Natural killer cell (primary cell): ENCODE results near the gene CHST8. TPM values are rescaled to one million over a fixed set of nuclear protein-coding genes. Genes with fewer than 3 reads are reported as not detected.

Experiments
- ATAC-seq, 3 donors: fragments of 150-1000 bp in 2 of 3; fragments of 200-7000 bp in 1 of 3; cut with Tn5 transposase; 1 replicate in 1 of 3; 2 replicates in 2 of 3; pipeline ENCODE4 v1.10.0; 2021; ENCODE audit warnings: mild to moderate bottlenecking in 2 of 3, moderate library complexity in 2 of 3
- DNase-seq, 2 donors: peaks; one replicate each; pipeline versions ENCODE4 v3.0.0 to v3.0.0-alpha.2; 2013 to 2021; ENCODE audit warnings: mixed read lengths in 1 of 2
- H3K27ac ChIP-seq: one replicate; pipeline ENCODE4 v1.5.1; 2013; ENCODE audit warnings: mild to moderate bottlenecking, low read length
- H3K27me3 ChIP-seq: one replicate; pipeline ENCODE4 v1.6.1; 2013; ENCODE audit warnings: low read length; ENCODE audit not compliant: control insufficient read depth, insufficient read depth
- H3K36me3 ChIP-seq: one replicate; pipeline ENCODE4 v1.6.1; 2013; ENCODE audit warnings: low read length; ENCODE audit not compliant: control insufficient read depth, insufficient read depth
- H3K4me1 ChIP-seq: one replicate; pipeline ENCODE4 v1.6.1; 2013; ENCODE audit warnings: low read length; ENCODE audit not compliant: control insufficient read depth, insufficient read depth
- H3K4me3 ChIP-seq: one replicate; pipeline ENCODE4 v1.5.1; 2013; ENCODE audit warnings: low read length
- H3K9me3 ChIP-seq: one replicate; pipeline ENCODE4 v1.6.1; 2013; ENCODE audit warnings: low read length; ENCODE audit not compliant: control insufficient read depth, insufficient read depth
- H3K27ac Mint-ChIP-seq, 2 donors: one replicate each; pipeline ENCODE4 v1.8.0; 2022; ENCODE audit warnings: mild to moderate bottlenecking in 2 of 2, mixed read lengths in 2 of 2, moderate library complexity in 1 of 2
- H3K27me3 Mint-ChIP-seq, 2 donors: one replicate each; pipeline ENCODE4 v1.8.0; 2022; ENCODE audit warnings: low read depth in 2 of 2, mixed read lengths in 2 of 2
- H3K36me3 Mint-ChIP-seq: one replicate; pipeline ENCODE4 v1.8.0; 2022; ENCODE audit warnings: mixed read lengths
- H3K4me1 Mint-ChIP-seq, 2 donors: one replicate each; pipeline ENCODE4 v1.8.0; 2022; ENCODE audit warnings: mixed read lengths in 2 of 2
- H3K4me3 Mint-ChIP-seq: one replicate; pipeline ENCODE4 v1.8.0; 2022; ENCODE audit warnings: mild to moderate bottlenecking, moderate library complexity, mixed read lengths
- H3K9me3 Mint-ChIP-seq, 2 donors: one replicate each; pipeline ENCODE4 v1.8.0; 2022; ENCODE audit warnings: mixed read lengths in 2 of 2
- WGBS: methylation state at CpG from one replicate; pipeline ENCODE4 v1.1.7; 2013; ENCODE audit warnings: missing lambda C conversion rate; ENCODE audit not compliant: insufficient coverage; 5-methylcytosine and 5-hydroxymethylcytosine counted together
- intact Hi-C: fragments of 100-400 bp; cut with micrococcal nuclease; formaldehyde crosslinking; loops from one replicate; pipeline ENCODE4 v1.14.2; 2022
- total RNA-seq, 4 donors: library from RNA; stranded (reverse); fragments of 120-200 nt in 1 of 4; gene quantifications; one replicate each; pipeline versions ENCODE4 v1.2.3 to v1.2.4, GENCODE V29; 2013 to 2022
- TF ChIP-seq, protein P1 (sequence below): fragments of 200-600 bp; IDR thresholded peaks from one replicate; pipeline ENCODE4 v1.8.0; 2022; ENCODE audit warnings: antibody characterized with exemption

CHST8 gene
- total RNA-seq, 3 donors from 2014 or later (not counting 1 experiment from before 2014, with no cell fraction given), result not detected

DNA sequence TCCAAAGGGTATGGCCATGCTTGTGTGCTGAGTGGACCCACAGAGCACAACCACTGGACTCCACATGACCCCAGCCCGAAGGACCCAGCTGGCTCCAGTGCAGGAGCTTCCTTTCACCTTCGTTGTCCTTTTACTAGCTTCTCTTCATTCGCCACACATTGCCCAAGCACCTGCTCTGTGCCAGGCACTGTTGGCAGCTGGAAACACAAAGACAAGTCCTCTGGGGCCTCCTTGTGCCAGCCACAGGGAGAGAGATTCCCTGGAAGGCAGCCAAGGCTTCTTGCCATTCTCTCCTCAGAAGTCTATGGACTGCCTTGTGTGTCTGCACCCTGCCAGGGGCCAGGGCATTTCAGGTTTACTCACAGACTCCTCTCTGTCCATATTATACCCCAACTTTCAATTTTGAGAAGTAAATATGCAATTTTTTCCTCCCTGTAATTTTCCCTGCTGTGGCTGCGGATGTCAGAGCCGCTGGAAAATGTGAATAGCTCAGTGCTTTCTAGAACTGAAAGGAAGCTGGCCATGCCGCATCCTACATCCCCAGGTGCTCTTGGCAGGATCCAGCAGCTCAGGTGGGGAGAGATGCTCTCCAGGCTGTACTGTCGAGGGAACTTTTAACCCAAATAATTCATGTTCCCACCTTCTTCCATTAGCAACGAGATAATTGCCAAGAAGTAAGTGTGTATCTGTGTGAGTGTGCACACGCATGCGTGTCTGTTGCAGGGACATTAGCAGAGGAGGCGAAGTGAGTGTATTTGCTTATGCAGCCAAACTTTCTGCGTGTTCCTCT, 57.2 kb downstream of the CHST8 start:
- TF ChIP-seq, protein P1, sequence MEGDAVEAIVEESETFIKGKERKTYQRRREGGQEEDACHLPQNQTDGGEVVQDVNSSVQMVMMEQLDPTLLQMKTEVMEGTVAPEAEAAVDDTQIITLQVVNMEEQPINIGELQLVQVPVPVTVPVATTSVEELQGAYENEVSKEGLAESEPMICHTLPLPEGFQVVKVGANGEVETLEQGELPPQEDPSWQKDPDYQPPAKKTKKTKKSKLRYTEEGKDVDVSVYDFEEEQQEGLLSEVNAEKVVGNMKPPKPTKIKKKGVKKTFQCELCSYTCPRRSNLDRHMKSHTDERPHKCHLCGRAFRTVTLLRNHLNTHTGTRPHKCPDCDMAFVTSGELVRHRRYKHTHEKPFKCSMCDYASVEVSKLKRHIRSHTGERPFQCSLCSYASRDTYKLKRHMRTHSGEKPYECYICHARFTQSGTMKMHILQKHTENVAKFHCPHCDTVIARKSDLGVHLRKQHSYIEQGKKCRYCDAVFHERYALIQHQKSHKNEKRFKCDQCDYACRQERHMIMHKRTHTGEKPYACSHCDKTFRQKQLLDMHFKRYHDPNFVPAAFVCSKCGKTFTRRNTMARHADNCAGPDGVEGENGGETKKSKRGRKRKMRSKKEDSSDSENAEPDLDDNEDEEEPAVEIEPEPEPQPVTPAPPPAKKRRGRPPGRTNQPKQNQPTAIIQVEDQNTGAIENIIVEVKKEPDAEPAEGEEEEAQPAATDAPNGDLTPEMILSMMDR, result no peak
- no peaks in the 10 kb centered on the region for H3K36me3 ChIP-seq
- DNase-seq, result no peak
- H3K9me3 Mint-ChIP-seq, result no peaks in the 10 kb centered on the region
- peaks cover 0 to 3% of the 10 kb centered on the region in 2 donors for H3K4me1 Mint-ChIP-seq
- H3K9me3 ChIP-seq, result no peaks in the 10 kb centered on the region
- H3K27me3 ChIP-seq, result no peaks in the 10 kb centered on the region
- H3K4me3 ChIP-seq, result no peak overlapping the region
- H3K27ac Mint-ChIP-seq, result no peak overlapping the region
- no peak overlapping the region for H3K27ac ChIP-seq
- ATAC-seq, result no peak
- no peaks in the 10 kb centered on the region for H3K36me3 Mint-ChIP-seq
- no peak overlapping the region for H3K4me3 Mint-ChIP-seq
- intact Hi-C loops, result no loop called here
- peaks cover 3 to 16% of the 10 kb centered on the region in 2 donors for H3K27me3 Mint-ChIP-seq
- WGBS, result 81% methylated on average over 11 of the region's 12 CpGs
- no peaks in the 10 kb centered on the region for H3K4me1 ChIP-seq

DNA sequence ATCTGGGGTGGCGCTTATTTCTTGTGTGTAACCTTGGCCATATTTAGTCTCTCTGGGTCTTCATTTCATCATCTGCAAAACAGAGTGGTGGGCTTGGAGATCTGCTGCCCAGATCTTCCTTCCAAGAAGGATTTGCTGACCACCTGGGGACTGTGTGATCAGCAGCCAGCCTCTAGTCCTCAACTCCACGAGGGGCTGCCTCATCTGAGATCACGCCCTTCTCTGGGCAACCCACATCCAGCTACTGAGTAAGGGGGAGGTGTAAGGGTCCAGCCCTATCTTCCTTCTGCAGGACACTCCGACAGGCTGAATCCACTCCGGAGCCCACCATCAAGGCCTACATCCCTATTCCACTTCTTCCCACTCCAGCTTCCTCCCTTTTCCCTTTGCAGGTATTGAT, 57.9 kb downstream of the CHST8 start:
- 79% methylated on average over 4 of the region's 5 CpGs for WGBS
- Histone ChIP-seq H3K9me3 (no peaks in the 10 kb centered on the region), H3K4me1 (no peaks in the 10 kb centered on the region), H3K27ac (no peak overlapping the region), H3K27me3 (no peaks in the 10 kb centered on the region), H3K4me3 (no peak overlapping the region), H3K36me3 (no peaks in the 10 kb centered on the region)
- Mint-ChIP-seq H3K9me3 (no peaks in the 10 kb centered on the region), H3K36me3 (no peaks in the 10 kb centered on the region), H3K27me3 (peaks cover 6 to 16% of the 10 kb centered on the region in 2 donors), H3K4me3 (no peak overlapping the region), H3K4me1 (peaks cover 0 to 3% of the 10 kb centered on the region in 2 donors), H3K27ac (no peak overlapping the region)
- TF ChIP-seq, protein P1, result no peak
- DNase-seq (no peak), ATAC-seq (no peak)
- intact Hi-C loops, result no loop called here

DNA sequence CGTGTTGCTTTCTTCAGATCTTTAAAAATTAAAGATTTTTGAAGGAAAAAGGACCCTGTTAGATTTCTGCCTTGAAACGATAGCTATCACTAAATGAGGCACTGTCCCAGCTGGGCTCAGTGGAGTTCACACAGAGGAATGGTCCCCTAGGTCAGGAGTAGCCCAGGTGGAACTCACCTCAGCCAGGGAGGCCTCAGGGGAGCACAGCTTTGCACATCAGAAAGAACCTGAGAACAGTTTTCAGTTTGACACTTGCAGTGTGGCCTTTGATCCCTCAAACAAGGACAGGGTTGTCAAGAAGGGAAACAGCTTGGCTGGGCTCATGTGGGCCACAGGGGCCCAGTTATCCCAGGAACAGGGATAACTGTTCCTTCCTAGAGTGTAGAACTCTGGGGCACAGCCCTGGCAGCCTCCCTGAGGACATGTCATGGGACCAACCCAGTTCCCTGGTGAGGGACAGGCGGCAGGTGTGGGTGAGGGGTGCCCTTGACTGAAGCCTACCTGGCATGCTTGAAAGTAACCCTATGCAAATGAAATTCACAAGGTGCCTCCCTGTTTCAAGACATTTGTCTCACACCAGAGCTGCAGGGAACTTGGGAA, 59.4 kb downstream of the CHST8 start:
- no peaks in the 10 kb centered on the region for H3K36me3 ChIP-seq
- H3K27me3 ChIP-seq, result no peaks in the 10 kb centered on the region
- H3K27ac ChIP-seq, result no peak overlapping the region
- 72% methylated on average over 3 of the region's 3 CpGs for WGBS
- H3K9me3 Mint-ChIP-seq, result no peaks in the 10 kb centered on the region
- H3K36me3 Mint-ChIP-seq, result no peaks in the 10 kb centered on the region
- TF ChIP-seq, protein P1, result no peak
- DNase-seq (no peak), ATAC-seq (no peak)
- H3K4me3 Mint-ChIP-seq, result no peak overlapping the region
- peaks cover 17 to 27% of the 10 kb centered on the region in 2 donors for H3K27me3 Mint-ChIP-seq
- H3K4me1 Mint-ChIP-seq, result peaks cover 0 to 3% of the 10 kb centered on the region in 2 donors
- no peak overlapping the region for H3K27ac Mint-ChIP-seq
- H3K4me1 ChIP-seq, result no peaks in the 10 kb centered on the region
- no peak overlapping the region for H3K4me3 ChIP-seq
- no peaks in the 10 kb centered on the region for H3K9me3 ChIP-seq
- intact Hi-C loops, result no loop called here
